ENCODE results near the gene CPNE7. TPM values are rescaled to one million over a fixed set of nuclear protein-coding genes. Genes with fewer than 3 reads are reported as not detected.

CPNE7 gene
- total and polyA plus RNA-seq, 2 of the 4 experiments (the other 2 are of a cell fraction): 5.4 to 17.4 TPM

DNA sequence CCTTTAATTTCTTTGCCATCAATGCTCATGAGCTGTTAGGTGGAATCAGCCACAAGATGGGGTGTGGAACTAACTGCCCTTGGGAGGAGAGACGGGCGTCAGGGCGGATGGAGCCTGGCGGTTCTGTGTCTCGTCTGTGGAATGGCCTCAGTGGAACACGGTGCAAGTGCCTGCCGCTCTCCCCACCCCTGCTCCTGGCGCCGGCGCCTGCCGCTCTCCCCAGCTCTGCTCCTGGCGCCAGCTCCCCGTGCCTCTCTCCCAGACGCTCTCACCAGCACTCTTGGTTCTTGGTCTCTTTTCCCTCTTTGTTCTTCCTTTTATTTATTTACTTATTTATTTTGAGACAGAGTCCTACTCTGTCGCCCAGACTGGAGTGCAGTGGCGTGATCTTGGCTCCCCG, 28.3 kb upstream of the CPNE7 start:
- H3K23ac ChIP-seq (ENCODE audit: low read depth, low read length): no peak overlapping the region
- no TSS peak for BruUV-seq (replicated peaks)
- no peak overlapping the region for H2BK15ac ChIP-seq (ENCODE audit: low read depth, low read length)
- H3K9ac ChIP-seq (ENCODE audit: low read depth, low read length): no peak overlapping the region
- no peak for TF ChIP-seq SMC3 (IDR thresholded peaks at IDR 0.05; ENCODE audit: low read depth, low read length)
- TF ChIP-seq, protein P1, sequence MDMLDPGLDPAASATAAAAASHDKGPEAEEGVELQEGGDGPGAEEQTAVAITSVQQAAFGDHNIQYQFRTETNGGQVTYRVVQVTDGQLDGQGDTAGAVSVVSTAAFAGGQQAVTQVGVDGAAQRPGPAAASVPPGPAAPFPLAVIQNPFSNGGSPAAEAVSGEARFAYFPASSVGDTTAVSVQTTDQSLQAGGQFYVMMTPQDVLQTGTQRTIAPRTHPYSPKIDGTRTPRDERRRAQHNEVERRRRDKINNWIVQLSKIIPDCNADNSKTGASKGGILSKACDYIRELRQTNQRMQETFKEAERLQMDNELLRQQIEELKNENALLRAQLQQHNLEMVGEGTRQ (IDR thresholded peaks at IDR 0.05; ENCODE audit: low read depth, low read length): no peak
- TF ChIP-seq RCOR1 (IDR thresholded peaks at IDR 0.05; ENCODE audit: insufficient replicate concordance, low read length): no peak
- no peak for TF ChIP-seq MXI1 (IDR thresholded peaks at IDR 0.05; ENCODE audit: borderline replicate concordance, low read depth, low read length)
- no peak for TF ChIP-seq MAFK (IDR thresholded peaks at IDR 0.05; ENCODE audit: low read depth, low read length)
- no peak for TF ChIP-seq CHD1 (IDR thresholded peaks at IDR 0.05; ENCODE audit: low read depth, low read length)
- TF ChIP-seq BHLHE40 (IDR thresholded peaks at IDR 0.05; ENCODE audit: low read depth, low read length): no peak
- no peak for TF ChIP-seq NFE2L2 (IDR thresholded peaks at IDR 0.05; ENCODE audit: low read depth, low read length)
- TF ChIP-seq MAZ (IDR thresholded peaks at IDR 0.05; ENCODE audit: borderline replicate concordance, low read depth, low read length): no peak
- TF ChIP-seq CEBPB (IDR thresholded peaks at IDR 0.05; ENCODE audit: low read depth, low read length): no peak
- no peak for TF ChIP-seq POLR2A (IDR thresholded peaks at IDR 0.05; ENCODE audit: low read depth, low read length)
- H2AK9ac ChIP-seq (replicated peaks; ENCODE audit: low read depth, low read length, poor library complexity): no peak overlapping the region
- ATAC-seq (ENCODE audit: low read depth) (no peak), DNase-seq (no peak)
- H3K27ac ChIP-seq (ENCODE audit: insufficient read depth, low read length): no peak overlapping the region
- H2AK5ac ChIP-seq (ENCODE audit: low read depth, low read length): no peak overlapping the region
- no peak overlapping the region for H4K5ac ChIP-seq (ENCODE audit: low read depth, low read length)
- intact Hi-C loops (cut with micrococcal nuclease): no loop called here
- dilution Hi-C loops (cut with HindIII; ENCODE audit: low sequenced_read_pairs, unreplicated experiment): no loop called here
- H3K27me3 ChIP-seq (ENCODE audit: control insufficient read depth, insufficient read depth, low read length): no peaks in the 10 kb centered on the region
- no peak overlapping the region for H2BK20ac ChIP-seq (ENCODE audit: low read depth, low read length)
- H2BK5ac ChIP-seq (ENCODE audit: low read depth, low read length, poor library complexity, severe bottlenecking): no peak overlapping the region
- H3K18ac ChIP-seq (ENCODE audit: low read depth, low read length): no peak overlapping the region
- H3K9me3 ChIP-seq (ENCODE audit: control insufficient read depth, insufficient read depth, low read length): no peaks in the 10 kb centered on the region
- H4K20me1 ChIP-seq (ENCODE audit: insufficient read depth, low read length): no peaks in the 10 kb centered on the region
- CTCF ChIA-PET: no interaction called here
- H2BK120ac ChIP-seq (ENCODE audit: low read depth, low read length): no peak overlapping the region
- 92% methylated on average over 5 of the region's 17 CpGs; no CpG with 5 or more reads in 1 of the 2 experiments for WGBS, 2 experiments (ENCODE audit: extremely low coverage in 2 of 2, insufficient read length in 1 of 2)
- no peak overlapping the region for H4K8ac ChIP-seq (ENCODE audit: low read depth in 2 of 2, low read length in 2 of 2)
- POLR2A ChIA-PET (ENCODE audit: unreplicated experiment): no interaction called here
- no peak overlapping the region for H3K4me3 ChIP-seq (ENCODE audit: insufficient read depth, low read depth, low read length)
- in situ Hi-C loops (cut with MboI; ENCODE audit: low sequenced_read_pairs): no loop called here
- peaks cover 60% of the 10 kb centered on the region for H3K36me3 ChIP-seq (ENCODE audit: control insufficient read depth, insufficient read depth, low read length)
- H3K4me1 ChIP-seq (ENCODE audit: control insufficient read depth, insufficient read depth, low read length): no peaks in the 10 kb centered on the region
- H3K56ac ChIP-seq (ENCODE audit: extremely low read depth, insufficient read depth, low read length): no peak overlapping the region
- no peak overlapping the region for H3K4ac ChIP-seq (ENCODE audit: low read depth, low read length)
- H3K14ac ChIP-seq (replicated peaks; ENCODE audit: low read depth, low read length): no peak overlapping the region
- H4K91ac ChIP-seq (ENCODE audit: insufficient read depth, low read depth, low read length): no peak overlapping the region
- peaks cover 3 to 26% of the 10 kb centered on the region in 2 experiments; a peak in 2 of 4 replicates for H3K79me1 ChIP-seq (ENCODE audit: low read depth in 1 of 2, low read length in 2 of 2)
- H3K9me1 ChIP-seq (ENCODE audit: insufficient read depth, low read length): no peaks in the 10 kb centered on the region
- H3K4me2 ChIP-seq (ENCODE audit: low read depth, low read length): no peak overlapping the region
- H2AFZ ChIP-seq (replicated peaks; ENCODE audit: low read length, poor library complexity): no peak overlapping the region
